Activated naive CD8-positive, alpha-beta T cell treated with anti-CD3 and anti-CD28 coated beads for 36 hours (primary cell): ENCODE measurements around the gene AK3. TPM values are rescaled to one million over a fixed set of nuclear protein-coding genes. Genes with fewer than 3 reads are reported as not detected.

Source experiments
- total RNA-seq, 2 experiments: library from RNA; stranded (reverse); gene quantifications; one replicate each; pipeline ENCODE4 v1.2.3, GENCODE V29; 2021

Gene AK3
- total RNA-seq, 2 experiments from 2014 or later = 32.2 to 33.3 TPM

Other genes starting within 250 kb of the AK3 start
- gene PLPP6, start 78.9 kb downstream of the AK3 start, total RNA-seq = 1 to 10 TPM; 3.8 to 4.0 TPM
- gene SPATA6L, start 74.7 kb downstream of the AK3 start, total RNA-seq = under 1 TPM; 0.35 to 0.44 TPM
- gene CDC37L1, start 61.6 kb downstream of the AK3 start, total RNA-seq = 10 to 100 TPM; 10.7 to 10.9 TPM
- 10 to 100 TPM; 37.9 to 38.6 TPM for gene RCL1, start 51.7 kb upstream of the AK3 start, total RNA-seq
- 10 to 100 TPM; 33.7 to 35.8 TPM for gene JAK2, start 244.1 kb upstream of the AK3 start, total RNA-seq